ENCODE data around the gene SPATA16.
"Not testable (repeated sequence)": the region's sequence is repeated elsewhere in the genome, so short reads cannot be mapped to it uniquely, and the experiment has no call there.

The SPATA16 gene

DNA sequence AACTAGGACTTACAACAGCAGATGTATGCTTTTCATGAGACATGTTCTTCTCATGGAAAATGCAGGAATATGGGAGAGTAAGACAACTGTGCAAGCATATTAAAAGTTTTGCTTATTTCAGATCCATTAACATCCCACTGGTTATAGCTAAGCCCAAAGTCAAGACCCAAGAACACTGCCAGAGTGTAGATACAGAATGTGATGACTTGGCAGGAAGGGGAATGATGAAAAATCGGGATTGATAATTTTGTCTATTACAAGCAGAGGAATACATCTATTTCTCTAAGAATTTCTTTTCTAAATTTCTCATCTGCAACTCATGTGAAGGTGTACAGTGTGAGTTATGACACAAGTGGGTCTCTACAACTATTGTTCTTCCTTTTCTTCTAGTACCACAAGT, 76.4 kb downstream of the SPATA16 start:
- no peak for DNase-seq (ENCODE audit: low read depth)

DNA sequence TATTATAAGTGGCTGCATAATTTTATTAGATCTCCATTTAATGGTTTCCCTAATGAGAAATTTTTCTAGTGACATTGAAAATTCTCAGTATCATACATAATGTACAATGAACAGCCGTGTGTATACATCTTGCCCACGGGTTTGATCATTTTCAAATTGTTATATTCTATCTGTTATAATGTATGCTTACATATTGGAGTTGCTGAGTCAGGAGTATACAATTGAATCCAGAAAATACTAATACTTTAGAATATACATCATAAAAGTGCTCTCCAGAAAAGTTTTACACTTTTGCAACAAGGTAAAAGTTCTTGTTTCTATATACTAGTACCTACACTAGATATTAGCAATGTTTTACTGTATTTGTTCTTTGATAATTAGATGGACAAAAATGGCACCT, 82.8 kb downstream of the SPATA16 start:
- no peak for DNase-seq (ENCODE audit: low read depth)

DNA sequence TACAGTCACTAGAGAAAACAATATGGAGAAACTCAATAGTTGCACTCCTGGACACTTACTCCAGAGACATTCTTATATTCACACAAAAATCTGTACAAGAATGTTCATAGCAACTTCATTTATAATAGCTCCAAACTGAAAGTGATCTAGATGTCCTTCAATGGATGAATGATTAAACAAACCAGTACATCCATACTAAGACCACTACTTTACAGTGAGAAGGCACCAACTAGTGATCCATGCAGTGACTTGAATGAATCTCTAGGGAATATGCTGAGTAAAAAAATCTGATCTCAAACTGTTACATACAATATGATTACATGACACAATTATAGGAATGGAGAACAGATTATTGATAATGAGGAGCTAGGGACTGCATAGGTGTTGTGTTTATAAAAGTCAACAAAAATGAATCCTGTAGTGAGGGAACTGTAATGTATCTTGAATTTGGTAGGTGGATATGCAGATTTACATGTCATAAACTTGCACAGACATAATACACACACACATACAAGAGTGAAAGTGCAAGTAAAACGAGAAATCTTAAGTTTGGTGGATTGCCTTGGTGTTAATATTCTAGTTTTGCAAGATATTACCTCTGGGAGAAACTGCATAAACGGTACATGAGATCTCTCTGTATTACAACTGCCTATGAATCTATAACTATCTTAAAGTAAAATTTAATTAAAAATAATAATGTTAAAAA, 85.7 kb downstream of the SPATA16 start:
- no peak for DNase-seq (ENCODE audit: low read depth)

DNA sequence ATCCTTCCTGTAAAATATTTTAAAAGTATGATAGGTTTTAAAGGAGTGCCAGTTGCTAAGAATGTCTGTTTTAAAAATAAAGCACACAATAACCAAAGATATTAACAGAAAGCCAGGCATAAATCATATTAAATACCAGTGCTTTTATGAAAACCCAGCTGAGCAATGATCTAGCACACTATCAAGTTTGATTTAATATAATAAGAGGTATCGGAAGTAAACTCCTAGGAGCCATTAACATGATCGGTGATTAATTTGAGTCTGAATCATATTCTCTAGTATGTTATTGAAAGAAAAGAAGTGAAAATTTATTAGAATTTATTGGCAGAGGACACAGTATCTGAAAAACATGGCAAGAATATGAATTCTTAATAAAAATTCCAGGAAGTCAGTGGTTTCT, 91.7 kb downstream of the SPATA16 start:
- DNase-seq (ENCODE audit: low read depth) = no peak

DNA sequence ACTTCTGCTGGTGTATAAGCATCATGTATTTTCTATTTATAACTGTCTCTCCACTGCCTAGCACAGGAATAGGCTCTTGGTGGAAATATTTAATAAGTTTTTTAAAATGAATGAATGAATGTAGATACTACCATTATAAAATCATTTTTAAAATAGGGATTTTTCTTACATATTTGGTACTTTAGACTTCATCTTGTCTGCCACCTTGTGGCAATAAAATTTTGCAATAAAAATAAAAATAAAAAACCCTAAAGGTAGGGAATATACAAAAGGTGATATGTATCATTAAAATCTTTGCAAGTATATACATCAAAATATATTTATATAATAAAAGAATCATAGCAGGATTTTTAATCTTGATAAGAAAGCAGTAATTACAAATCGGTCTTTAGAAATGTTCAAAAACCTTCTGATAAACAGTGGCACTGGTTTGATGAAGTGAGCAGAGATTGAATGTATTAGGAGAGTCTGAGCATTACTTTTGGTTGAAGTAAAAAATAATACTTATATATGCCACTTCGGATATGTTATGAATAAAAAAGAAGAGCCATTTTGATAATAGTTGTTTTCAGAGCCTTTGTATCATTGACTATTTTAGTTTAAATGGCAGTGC, 95.2 kb downstream of the SPATA16 start:
- no peak for DNase-seq (ENCODE audit: low read depth)

DNA sequence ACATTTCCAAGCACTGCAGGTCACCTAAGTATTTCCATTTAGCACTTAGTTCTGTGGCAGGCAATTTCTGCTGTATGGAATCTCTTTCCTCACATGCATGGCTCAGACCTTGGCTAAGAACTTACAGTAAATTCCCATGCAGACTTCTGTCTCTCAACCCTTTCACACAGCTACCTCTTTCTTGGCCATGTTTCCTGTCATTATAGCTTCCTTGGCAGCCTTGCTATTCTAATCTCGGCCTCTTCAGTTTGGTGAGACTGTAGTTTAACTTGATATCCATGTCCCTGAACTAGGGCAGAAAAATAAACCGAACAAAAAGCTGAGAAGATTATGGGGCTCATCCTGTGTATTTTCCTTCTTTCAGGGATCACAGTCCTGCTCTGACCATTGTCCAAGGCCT, 96.0 kb downstream of the SPATA16 start:
- DNase-seq (ENCODE audit: low read depth) = no peak

DNA sequence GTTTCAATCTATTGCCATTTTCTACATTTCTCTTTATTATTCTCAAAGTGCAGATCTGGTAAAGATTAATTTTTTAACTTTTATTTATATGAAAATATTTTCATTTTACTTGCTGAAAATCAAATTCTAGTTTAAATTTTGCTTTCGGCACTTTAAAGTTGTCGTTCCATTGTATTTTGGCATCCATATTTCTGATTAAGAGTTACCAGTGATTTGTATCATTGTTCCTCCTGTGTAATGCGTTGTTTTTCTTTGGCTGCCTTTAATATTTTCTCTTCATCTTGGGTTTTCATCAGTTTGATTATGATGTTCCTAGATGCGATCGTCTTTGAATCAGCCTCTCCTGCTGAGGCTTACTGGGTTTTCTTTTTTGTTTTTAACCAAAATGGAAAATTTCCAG, 97.3 kb downstream of the SPATA16 start:
- no peak for DNase-seq (ENCODE audit: low read depth)

DNA sequence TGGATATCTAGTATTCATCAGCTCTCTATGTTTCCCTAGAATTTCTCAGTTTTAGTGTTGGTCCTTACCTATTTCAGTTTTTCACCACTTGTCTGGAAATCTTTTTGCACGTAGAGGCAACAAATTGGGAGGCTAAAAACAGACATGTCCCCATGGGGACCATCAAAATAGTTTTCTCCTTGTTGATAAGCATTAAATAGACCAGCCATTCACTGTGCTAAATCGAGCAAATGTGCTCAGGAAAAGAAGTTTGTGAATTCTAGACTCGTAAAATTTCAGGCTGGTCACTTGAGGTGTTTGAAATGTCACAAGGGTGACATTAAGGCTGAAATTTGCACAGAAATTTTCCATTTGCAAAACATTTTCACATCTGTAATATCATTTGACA, 102.6 kb downstream of the SPATA16 start:
- no peak for DNase-seq (ENCODE audit: low read depth)

DNA sequence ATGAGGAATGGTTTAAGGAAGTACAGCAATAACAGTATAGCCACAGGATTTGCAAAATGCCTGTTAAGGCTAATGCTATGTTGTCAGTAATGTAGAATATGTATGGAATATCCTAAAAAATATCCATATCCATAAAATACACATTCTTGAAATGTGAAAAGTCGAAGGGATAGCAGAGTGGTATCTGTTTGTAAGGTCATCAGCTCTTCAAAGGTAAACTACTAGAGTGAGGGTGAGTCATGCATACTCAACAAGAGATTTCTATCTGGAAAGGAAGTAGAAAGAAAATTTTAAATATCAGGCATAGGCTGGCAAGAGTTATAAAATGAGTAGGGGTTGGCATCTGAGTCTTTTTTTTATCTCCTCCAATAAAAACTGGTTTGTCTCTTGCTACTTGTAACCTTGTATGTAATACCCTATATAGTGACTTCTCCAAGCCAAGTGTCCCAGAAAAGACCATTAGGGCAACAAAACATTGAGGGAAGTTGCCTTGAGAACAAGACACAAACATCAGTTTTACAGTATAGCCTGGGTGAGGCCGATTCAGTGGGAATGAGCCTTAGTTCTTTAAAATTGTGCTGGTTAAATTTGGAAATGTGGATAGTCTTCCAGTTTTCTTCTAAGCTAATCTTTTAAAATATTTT, 103.1 kb downstream of the SPATA16 start:
- no peak for DNase-seq (ENCODE audit: low read depth)

DNA sequence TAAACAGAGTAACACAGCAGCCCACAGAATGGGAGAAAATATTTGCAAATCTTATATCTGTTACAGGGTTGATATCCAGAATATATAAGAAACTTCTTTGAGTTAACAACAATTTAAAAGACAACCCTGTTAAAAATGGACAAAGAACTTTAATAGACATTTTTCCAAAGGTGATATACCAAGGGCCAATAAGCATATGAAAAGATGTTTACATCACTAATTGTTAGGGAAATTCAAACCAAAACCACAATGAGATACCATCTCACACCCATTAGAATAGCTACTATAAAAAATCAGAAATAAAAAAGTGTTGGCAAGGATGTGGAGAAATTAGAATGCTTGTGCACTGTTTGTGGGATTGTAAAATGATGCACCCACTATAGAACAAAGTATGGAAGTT, 110.8 kb downstream of the SPATA16 start:
- DNase-seq (ENCODE audit: low read depth) = no peak

DNA sequence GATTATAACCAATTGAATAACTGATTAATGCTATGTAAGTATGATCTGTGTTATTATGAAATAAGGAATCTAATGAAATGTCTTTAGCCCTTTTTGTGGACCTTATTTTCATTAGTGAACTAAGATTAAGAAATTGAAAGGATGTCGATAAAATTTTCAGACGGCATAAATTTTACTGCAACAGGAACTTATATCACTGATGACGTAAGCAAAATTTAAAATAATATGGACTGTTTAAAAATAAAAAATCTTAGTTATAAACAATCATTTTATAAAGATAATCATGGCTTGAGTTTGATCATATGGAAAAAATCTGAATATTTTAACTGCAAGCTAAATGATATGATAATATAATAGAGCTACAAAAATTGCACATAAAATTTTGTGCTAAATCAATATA, 112.7 kb downstream of the SPATA16 start:
- no peak for DNase-seq (ENCODE audit: low read depth)

DNA sequence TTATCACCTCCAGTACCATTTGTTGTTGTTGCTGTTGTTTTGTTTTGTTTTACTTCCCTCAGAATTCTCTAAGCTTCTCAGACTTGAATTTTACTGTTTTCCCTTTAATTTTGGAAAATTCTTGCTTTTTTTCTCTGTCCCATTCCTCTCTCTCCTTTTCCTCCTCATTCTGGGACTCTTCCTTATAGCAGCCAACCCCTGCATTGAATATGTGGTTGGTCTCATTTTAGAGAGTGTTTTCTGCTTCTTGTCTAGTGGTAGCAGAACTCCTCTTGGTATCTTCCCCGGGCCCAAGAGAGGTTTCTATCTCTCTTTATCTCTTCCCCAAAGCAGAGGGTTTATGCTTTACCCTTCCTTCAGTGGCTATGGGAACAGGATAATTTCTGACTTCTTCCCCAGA, 113.6 kb downstream of the SPATA16 start:
- no peak for DNase-seq (ENCODE audit: low read depth)

DNA sequence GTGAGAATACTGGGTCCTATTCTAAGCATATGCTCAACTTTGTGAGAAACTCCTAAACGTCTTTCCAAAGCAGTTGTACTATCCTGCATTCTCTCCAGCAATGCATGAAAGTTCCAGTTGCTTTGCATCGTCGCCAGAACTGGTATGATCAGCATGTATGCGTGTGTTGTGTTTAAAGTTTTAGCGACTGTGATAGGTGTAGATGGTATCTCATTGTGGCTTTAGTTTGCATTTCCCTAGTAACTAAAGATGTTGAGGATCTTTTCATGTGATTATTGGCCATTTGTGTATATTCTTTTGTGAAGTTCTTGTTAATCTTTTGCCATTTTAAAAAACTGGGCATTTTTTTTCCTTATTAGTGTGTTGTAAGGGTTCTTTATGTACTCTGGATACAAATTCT, 115.1 kb downstream of the SPATA16 start:
- DNase-seq (ENCODE audit: low read depth) = no peak

DNA sequence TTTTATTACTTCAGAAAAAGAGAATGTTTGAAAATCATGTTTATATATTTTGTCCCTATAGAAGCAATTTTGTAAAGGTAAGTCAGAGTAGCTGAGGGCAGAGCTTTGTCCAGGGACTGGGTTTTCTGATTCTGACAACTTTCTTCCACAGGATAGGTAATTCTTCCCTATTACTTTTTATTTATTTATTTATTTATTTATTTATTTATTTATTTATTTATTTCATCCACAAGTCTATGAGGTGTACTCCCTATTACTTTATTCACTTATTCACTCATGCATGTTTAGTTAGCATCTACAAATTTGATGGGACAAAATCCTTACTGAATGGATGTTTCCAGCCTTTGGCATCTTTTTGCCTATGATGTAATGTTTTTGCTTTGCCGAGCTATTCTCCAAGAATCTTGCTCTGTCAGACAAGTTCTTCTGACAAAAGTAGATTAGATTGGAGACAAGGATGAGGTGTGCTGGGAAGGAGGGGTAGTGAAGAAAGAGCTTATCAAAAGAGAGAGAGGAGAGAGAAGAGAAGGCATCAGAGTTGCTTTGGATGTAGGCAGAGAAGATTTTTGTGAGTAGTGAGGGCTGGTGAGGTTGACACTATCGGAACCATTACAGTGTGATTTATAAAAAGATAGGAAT, 119.4 kb downstream of the SPATA16 start:
- no peak for DNase-seq (ENCODE audit: low read depth)

DNA sequence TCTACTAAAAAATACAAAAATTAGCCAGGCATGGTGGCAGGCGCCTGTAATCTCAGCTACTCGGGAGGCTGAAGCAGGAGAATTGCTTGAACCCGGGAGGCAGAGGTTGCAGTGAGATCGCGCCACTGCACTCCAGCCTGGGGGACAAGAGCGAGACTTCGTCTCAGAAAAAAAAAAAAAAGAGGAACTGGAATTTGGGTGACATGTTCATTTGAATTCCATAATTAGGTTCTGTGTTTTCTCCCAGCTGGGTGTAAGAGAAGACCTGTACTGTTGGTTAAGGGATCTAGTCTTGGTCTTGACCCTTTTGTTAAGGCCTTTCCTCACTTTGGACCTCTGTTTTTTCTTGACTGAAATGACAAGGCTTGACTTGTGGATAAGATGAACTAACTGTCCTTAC, 120.9 kb downstream of the SPATA16 start:
- DNase-seq (ENCODE audit: low read depth) = not testable (repeated sequence)

DNA sequence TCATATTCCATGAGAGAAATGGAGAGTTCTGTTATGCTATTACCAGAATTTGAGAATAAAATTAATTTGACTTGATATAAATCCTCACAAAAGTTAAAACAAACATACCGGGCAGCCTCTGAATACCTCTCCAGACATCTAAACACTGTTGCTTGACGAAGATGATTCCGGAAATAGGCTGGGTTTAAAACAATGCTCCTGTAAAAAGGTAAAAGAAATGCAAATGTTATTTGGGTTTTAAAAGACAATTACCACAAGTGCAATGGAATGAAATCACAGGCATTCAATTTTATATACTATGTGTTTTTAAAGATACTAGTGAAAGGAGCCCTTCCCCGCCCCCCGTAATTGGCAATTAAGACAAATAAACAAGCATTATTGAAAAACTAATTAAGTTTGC, 121.7 kb downstream of the SPATA16 start:
- no peak for DNase-seq (ENCODE audit: low read depth)

DNA sequence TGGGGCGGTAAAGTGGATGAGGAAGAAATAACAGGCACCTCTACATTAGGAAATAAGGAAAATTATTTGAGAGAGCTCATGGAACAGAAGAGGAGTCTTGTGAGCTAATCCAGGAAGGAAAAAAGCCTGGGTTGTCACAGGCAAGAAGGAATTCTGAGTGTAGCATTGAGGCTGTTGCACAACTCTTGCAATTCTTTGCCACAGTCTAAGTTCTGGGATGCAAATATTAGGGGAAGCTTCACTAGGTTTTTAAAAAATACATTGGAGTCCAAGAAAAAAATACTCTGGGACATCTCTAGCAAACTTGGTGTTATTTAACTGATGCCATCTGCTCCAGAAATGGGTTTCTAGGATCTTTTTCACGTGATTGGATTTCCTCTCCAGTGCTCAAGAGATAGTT, 122.3 kb downstream of the SPATA16 start:
- no peak for DNase-seq (ENCODE audit: low read depth)

DNA sequence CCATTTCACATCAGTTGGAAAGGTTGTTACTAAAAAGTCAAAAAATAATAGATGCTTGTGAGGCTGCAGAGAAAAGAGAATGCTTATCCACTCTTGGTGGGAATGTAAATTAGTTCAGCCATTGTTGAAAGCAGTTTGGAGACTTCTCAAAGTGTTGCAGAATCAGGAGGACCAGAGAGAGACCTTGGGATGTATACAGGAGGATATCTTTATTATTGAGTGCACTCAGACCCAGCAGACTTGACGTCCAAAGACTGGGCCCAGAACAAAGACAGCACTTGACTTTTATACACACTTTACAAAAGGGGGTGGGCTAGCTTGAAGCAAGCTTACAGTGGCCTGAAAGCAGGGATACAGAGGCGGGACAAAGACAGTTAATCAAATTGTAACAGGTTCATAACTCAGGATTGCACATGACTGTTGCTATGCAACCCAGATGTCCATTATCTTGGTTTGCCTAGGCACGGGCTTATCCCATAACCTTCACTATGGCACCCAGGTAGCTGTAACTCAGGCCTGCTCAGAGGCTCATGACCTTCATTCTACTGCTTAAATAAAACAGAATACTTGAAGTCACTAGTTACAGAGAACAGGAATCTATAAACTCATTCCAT, 127.7 kb downstream of the SPATA16 start:
- no peak for DNase-seq (ENCODE audit: low read depth)

DNA sequence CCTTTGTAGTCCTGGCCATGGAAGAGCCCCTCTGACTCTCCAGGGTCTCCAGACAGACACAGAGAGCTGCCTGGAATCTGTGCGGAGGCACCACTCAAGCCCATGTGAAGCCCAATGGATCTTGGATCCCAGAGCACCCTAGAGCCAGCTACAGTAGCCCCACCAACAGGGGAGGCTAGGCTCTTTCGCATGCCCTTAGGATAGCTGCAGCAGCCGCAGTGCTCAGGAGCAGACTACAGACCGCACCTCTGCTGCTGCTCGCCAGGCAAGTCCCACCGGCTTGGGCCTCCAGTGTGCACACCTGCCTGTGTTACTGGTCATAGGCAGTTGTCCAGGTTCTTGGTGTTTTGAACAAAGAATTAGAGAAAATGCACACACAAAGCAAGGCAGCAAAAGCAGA, 131.6 kb downstream of the SPATA16 start:
- no peak for DNase-seq (ENCODE audit: low read depth)

DNA sequence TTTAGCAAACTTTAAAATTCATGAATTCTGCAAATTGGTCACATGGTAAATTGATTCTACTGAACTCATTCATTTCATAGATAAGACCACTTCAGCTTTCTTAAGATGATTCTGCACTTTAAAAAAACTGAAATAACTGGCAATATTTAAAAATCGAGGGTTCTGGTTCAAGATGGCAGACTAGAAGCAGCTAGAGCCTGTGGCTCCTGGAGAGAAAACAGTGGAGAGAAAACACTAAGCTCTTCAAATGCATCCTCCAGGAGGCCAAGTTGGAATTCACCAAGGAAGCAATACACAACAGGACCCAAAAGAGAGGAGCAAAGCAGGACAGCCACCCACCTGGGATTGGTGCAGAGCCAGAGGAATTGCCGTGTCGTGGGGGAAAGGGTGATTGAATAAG, 132.1 kb downstream of the SPATA16 start:
- no peak for DNase-seq (ENCODE audit: low read depth)

DNA sequence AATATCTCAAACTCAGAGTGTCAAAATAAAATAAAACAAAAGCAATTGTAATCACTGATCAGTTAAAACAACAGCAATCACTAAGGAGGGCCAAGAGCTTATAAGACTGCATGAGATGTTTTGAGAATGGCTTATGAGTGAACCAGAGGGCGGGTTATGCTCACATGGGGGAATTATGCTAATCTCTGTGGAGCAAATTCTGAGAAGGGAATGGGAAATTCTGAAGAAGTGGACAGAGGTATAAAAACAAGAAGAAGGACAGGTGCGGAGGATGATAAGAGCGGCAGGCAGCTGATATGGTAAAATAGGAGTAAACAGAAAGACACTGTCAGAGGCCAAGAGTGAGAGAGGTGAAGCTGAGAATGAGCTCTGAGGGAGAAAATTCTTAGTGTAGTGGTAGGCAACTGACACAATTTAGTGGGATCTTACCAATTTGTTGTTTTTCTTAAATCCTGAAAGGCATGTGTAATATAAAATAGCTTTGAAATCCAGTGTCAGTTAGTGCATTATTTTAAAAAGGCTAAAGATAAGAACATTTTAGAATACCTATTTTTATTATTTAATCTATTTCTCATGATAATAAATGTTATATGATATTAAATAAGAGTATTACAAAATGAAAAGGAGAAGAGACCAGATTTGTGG, 133.8 kb downstream of the SPATA16 start:
- no peak for DNase-seq (ENCODE audit: low read depth)

DNA sequence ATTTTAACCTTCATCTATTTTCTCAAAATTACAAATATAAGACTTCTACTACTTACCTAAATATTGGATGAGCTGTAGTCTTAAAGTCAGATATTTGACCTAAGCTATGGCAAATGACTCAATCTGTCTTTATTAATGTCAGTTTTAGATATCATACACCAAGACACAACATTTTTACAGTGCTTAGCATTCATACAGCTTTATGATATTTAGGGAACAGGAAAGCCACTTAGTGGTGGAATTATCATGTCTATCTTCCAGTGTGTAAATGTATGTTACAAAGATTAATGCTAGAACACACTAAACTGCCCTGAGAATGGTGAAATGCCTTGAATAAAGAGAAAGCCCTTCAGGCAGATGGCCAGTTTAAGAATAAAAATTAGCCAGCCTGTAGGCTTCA, 135.0 kb downstream of the SPATA16 start:
- no peak for DNase-seq (ENCODE audit: low read depth)

All from stimulated activated CD8-positive, alpha-beta memory T cell treated with anti-CD3 and anti-CD28 coated beads, Interleukin-7, amount 100 ng/mL, for 24 hours (primary cell).